HG02981 (cell line): ENCODE measurements around the gene LRIG1.

Experiments
- ATAC-seq: cut with Tn5 transposase; IDR thresholded peaks from one replicate; pipeline ENCODE4 v1.9.1; 2021; ENCODE audit warnings: mild to moderate bottlenecking, moderate library complexity; ENCODE audit not compliant: unreplicated experiment

LRIG1 gene

GRCh38 chr3:66473181-66473580 lies 27.6 kb downstream of the LRIG1 start:
- ATAC-seq = no peak

- ATAC-seq = peak; percentile 70
These were observed 28.3 kb downstream of the LRIG1 start for GRCh38 chr3:66472313-66473134.

- no peak for ATAC-seq
These were observed 29.7 kb downstream of the LRIG1 start for GRCh38 chr3:66470956-66471686.

GRCh38 chr3:66470285-66470684 lies 30.5 kb downstream of the LRIG1 start:
- ATAC-seq = no peak

- ATAC-seq = peak; percentile 65
These were observed 31.6 kb downstream of the LRIG1 start for GRCh38 chr3:66469220-66469640.

- ATAC-seq = no peak
These were observed 32.7 kb downstream of the LRIG1 start for GRCh38 chr3:66467996-66468735.

GRCh38 chr3:66466606-66467270 lies 34.1 kb downstream of the LRIG1 start:
- ATAC-seq = no peak

GRCh38 chr3:66465587-66465986 lies 35.2 kb downstream of the LRIG1 start:
- ATAC-seq = no peak

- no peak for ATAC-seq
These were observed 35.8 kb downstream of the LRIG1 start for GRCh38 chr3:66465034-66465433.

GRCh38 chr3:66464512-66464894 lies 36.3 kb downstream of the LRIG1 start:
- ATAC-seq = no peak

- no peak for ATAC-seq
These were observed 36.9 kb downstream of the LRIG1 start for GRCh38 chr3:66463730-66464511.

GRCh38 chr3:66463054-66463631 lies 37.7 kb downstream of the LRIG1 start:
- no peak for ATAC-seq

- no peak for ATAC-seq
These were observed 43.6 kb downstream of the LRIG1 start for GRCh38 chr3:66457252-66457651.

GRCh38 chr3:66456711-66457173 lies 44.1 kb downstream of the LRIG1 start:
- no peak for ATAC-seq

GRCh38 chr3:66454464-66454859 lies 46.4 kb downstream of the LRIG1 start:
- ATAC-seq = no peak

- no peak for ATAC-seq
These were observed 47.0 kb downstream of the LRIG1 start for GRCh38 chr3:66453651-66454463.

GRCh38 chr3:66452303-66453011 lies 48.4 kb downstream of the LRIG1 start:
- ATAC-seq = no peak

- no peak for ATAC-seq
These were observed 49.1 kb downstream of the LRIG1 start for GRCh38 chr3:66451766-66452165.
